NB4 (cell line): ENCODE measurements around the gene AGT.
A peak's percentile ranks its signal among the peaks of the same experiment; 100 is the strongest.

Source experiments
- DNase-seq: peaks from one replicate; pipeline ENCODE4 v3.0.0; 2010; ENCODE audit warnings: low read depth
- H3K4me3 ChIP-seq: one replicate; pipeline ENCODE4 v1.5.1; 2011; ENCODE audit warnings: mild to moderate bottlenecking, low read depth, low read length, moderate library complexity
- MYC ChIP-seq: IDR thresholded peaks from 2 replicates; pipeline ENCODE4 v1.6.1; 2011; ENCODE audit warnings: low read depth, low read length
- POLR2A ChIP-seq: IDR thresholded peaks from 2 replicates; pipeline ENCODE4 v1.6.1; 2011; ENCODE audit warnings: mild to moderate bottlenecking; ENCODE audit not compliant: insufficient read length; ENCODE audit errors: extremely low read depth
- TF ChIP-seq, protein P1 (sequence below): IDR thresholded peaks from 2 replicates; pipeline ENCODE4 v1.6.1; 2011; ENCODE audit warnings: low read depth, low read length
- TF ChIP-seq, protein P2 (sequence below): IDR thresholded peaks from one replicate; pipeline ENCODE4 v1.5.1; 2012; ENCODE audit warnings: low read depth, low read length

The AGT gene

DNA sequence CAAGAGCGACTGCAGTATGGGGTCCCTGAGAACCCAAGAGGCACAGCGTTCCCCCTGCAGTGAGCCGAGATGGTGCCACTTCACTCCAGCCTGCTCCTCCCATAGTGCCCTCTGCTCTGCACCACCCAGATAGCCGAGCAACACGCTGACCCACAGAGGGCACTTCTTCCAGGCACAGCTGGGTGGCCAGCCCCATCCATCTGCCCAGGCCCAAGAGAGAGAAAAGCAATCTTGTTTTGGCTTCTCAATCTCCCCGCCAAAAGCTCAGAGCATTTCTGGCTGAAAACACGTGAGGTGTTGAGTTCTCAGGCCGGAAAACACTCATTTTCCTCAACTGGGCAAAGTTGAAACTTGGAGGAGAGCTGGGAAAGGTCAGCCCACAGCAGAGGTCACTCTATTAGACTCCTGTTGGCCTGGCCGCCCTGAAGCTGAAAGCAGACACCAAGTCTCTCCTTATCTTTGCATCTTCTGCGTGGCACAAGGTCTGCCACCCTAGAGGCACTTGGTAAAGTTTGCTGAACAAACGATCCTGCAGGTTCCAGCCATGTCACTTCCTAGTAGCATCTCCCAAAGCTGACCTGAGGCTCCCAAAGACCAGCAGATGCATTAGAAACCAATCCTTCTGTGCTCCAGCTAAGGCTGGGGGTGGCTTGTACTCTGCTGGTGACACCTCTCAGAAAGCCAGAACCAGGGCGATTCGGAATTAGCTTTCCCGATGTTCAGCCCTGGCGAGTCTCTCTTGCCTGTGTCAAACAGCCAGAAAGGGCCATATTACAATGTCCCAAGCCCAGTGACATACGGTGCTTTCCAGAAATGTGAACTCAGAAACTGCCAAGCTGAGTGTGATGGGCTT, 44.2 kb upstream of the AGT start:
- no peak overlapping the region for H3K4me3 ChIP-seq
- TF ChIP-seq, protein P1, sequence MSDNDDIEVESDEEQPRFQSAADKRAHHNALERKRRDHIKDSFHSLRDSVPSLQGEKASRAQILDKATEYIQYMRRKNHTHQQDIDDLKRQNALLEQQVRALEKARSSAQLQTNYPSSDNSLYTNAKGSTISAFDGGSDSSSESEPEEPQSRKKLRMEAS, result no peak
- TF ChIP-seq, protein P2, sequence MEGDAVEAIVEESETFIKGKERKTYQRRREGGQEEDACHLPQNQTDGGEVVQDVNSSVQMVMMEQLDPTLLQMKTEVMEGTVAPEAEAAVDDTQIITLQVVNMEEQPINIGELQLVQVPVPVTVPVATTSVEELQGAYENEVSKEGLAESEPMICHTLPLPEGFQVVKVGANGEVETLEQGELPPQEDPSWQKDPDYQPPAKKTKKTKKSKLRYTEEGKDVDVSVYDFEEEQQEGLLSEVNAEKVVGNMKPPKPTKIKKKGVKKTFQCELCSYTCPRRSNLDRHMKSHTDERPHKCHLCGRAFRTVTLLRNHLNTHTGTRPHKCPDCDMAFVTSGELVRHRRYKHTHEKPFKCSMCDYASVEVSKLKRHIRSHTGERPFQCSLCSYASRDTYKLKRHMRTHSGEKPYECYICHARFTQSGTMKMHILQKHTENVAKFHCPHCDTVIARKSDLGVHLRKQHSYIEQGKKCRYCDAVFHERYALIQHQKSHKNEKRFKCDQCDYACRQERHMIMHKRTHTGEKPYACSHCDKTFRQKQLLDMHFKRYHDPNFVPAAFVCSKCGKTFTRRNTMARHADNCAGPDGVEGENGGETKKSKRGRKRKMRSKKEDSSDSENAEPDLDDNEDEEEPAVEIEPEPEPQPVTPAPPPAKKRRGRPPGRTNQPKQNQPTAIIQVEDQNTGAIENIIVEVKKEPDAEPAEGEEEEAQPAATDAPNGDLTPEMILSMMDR, result no peak
- TF ChIP-seq MYC, result no peak
- no peak for DNase-seq

DNA sequence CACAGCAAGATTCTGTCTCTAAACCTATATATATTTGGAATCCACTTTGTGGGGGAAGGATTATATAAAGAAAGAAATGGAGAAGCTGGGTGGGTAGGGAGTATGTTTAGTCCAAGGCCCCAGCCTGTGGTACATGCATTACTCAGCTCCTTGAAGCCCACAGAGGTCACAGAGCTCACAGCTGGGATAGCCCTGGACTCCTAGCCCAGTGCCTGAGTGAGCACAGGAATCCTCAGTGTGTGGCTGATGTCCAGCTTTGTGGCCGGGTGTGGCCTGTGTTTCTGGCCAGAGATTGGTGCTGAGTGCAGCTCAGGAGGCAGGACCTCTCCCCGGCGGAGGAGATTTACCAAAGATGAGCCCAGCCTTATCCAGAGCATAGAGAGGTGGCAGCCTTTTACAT, 40.9 kb upstream of the AGT start:
- DNase-seq, result no peak
- H3K4me3 ChIP-seq, result no peak overlapping the region
- TF ChIP-seq POLR2A, result no peak
- TF ChIP-seq, protein P2, result no peak

DNA sequence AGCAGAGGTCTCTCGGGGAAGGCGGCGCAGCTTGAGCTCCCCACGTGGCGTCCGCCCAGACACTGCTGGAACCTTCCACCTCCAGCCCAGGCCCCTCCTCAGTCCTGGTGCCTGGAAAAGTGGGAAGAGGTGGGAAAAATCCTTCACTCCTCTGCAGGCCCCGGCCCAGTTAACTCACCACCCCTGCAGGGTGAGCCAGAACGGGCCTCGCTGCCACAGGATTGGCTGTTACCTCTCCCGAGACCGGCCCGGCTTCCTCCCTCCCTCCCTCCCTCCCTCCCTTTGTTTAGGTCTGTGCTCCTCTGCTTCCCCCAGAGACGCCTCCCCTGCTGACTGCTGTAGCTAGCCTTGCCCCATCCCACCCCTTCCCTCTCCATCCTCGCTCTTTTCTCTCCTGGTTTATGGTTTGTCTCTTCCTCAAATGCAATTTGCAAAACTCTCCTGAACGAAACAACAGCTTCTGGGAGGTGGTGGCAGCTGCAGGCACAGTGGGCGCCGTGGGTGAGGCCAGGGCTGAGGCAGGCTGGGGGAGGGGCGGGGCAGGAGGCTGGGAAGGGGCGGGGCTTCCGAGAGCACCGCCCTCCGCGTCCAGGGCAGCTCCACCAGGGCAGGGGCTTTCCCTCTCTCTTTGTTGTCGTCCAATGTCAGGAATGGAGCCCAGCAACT, 39.8 kb upstream of the AGT start:
- peak; percentile 9 for DNase-seq
- no peak overlapping the region for H3K4me3 ChIP-seq
- TF ChIP-seq, protein P1, result no peak
- no peak for TF ChIP-seq MYC
- TF ChIP-seq, protein P2, result no peak
- no peak for TF ChIP-seq POLR2A

DNA sequence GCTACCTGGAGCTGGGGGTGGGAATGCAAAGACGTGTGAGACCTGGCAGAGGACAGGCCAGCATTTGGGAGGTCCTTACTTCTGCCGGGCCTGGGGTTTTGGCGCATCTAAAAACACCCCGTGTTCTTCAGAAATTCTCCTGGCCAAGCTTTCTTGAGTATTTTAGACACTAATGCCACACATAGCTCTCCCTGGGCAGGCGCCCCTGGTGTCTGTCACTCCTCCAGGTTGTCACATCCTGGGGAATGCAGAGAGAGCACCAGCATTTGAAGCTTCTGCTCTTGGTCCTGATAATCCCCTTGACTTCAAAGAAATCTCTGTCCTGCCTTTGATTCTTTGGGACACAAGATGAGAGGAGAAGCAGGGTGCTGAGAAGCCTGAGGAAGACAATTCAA, 39.3 kb upstream of the AGT start:
- no peak for DNase-seq
- TF ChIP-seq, protein P2, result no peak
- TF ChIP-seq, protein P1, result no peak
- TF ChIP-seq MYC (no peak), POLR2A (no peak)
- no peak overlapping the region for H3K4me3 ChIP-seq

DNA sequence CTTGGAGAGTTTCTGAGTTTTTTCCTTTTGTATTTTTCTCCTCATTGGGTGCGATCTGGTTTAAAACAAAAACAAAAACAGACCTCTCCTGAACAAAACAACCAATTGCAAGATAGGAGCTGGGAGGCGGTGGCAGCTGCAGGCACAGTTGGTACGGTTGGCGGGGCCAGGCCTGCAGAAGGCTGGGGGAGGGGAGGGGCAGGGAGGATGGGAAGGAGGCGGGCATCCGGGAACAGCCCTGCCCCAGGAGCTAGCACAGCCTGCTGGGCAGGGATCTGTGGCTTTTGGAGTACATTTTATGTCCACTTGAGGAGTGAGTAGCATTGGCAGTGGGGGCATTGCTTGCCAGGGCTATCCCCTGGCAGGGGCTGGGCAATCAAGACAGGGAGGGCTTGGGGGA, 38.5 kb upstream of the AGT start:
- TF ChIP-seq, protein P1, result no peak
- no peak for TF ChIP-seq MYC
- TF ChIP-seq, protein P2, result no peak
- TF ChIP-seq POLR2A, result no peak
- no peak for DNase-seq
- no peak overlapping the region for H3K4me3 ChIP-seq
